ENCODE data around the gene MACC1. TPM values are rescaled to one million over a fixed set of nuclear protein-coding genes. Genes with fewer than 3 reads are reported as not detected.

Gene MACC1
- total and polyA plus RNA-seq, 2 donors (not counting 3 experiments of a cell fraction or from before 2014, with no cell fraction given): not detected

DNA sequence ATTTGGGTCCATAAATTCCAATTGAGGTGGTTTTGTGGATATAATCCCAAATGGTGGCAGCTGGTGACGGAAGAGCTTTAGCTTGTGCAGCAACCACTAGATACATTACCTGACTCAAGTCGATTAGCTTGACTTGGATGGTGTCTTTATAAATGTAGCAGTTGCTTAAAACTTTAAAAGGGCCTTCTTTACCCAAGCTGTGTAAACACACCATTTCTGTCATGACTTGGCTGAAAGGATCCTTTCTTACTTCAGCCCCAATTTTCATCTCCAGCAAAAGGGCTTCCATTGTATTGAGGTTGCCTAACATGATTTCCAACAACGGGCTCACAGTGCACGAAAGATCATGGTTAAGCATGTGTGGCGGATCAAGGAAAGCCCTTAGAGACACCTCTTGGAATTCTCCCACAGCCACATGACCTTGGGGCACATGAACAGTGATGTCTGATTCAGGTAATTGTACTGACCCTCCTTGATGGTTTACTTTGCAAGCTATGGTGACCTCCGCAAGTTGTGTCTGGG is 57.9 kb downstream of the MACC1 start:
- Histone ChIP-seq H3K79me2 (ENCODE audit: control insufficient read depth, insufficient read depth, low read length) (no peaks in the 10 kb centered on the region), H3K4me3 (replicated peaks in 1 of 3; ENCODE audit: insufficient read depth in 1 of 3, low read depth in 1 of 3, low read length in 3 of 3) (no peak overlapping the region), H3K4me2 (ENCODE audit: insufficient read depth, low read length) (no peak overlapping the region), H2AFZ (ENCODE audit: low read depth, low read length) (no peak overlapping the region), H3K9me3 (replicated peaks; ENCODE audit: control insufficient read depth, insufficient read depth, low read length) (no peaks in the 10 kb centered on the region), H3K9me1 (replicated peaks; ENCODE audit: control insufficient read depth, extremely low read depth, insufficient read depth, low read length) (no peaks in the 10 kb centered on the region), H3K27ac (ENCODE audit: insufficient read depth, low read depth, low read length) (no peak overlapping the region), H3K9ac (replicated peaks; ENCODE audit: extremely low read depth, insufficient read depth, low read length) (no peak overlapping the region), H3K27me3 (ENCODE audit: control insufficient read depth in 2 of 2, insufficient read depth in 2 of 2, low read length in 2 of 2) (no peaks in the 10 kb centered on the region), H3K36me3 (ENCODE audit: control insufficient read depth in 2 of 2, extremely low read depth in 1 of 2, insufficient read depth in 2 of 2, low read length in 2 of 2) (no peaks in the 10 kb centered on the region), H4K20me1 (replicated peaks; ENCODE audit: control insufficient read depth, extremely low read depth, insufficient read depth, low read length) (no peaks in the 10 kb centered on the region), H3K4me1 (ENCODE audit: control insufficient read depth, extremely low read depth, insufficient read depth, low read length) (no peaks in the 10 kb centered on the region)
- dilution Hi-C loops (cut with MboI; ENCODE audit: extremely low pct_ligation_motif_present, low sequenced_read_pairs) (no loop called here), intact Hi-C loops (cut with micrococcal nuclease) (loop anchor here (5.0 to 10.0 kb wide), 2 partner anchors 246 to 488 kb away; no protein-coding TSS in a partner anchor)
- ChIA-PET POLR2A (no interaction called here), CTCF (interaction anchor here (1.1 to 3.3 kb wide), 11 partner anchors 13 to 489 kb away, joined by 3 to 53 read pairs (median 5); partner anchors contain the start of gene POLR1F)
- no TSS peak for BruUV-seq (replicated peaks)
- TF ChIP-seq JUN (IDR thresholded peaks at IDR 0.05; ENCODE audit: borderline replicate concordance, insufficient read depth, insufficient read length, low read depth): no peak
- TF ChIP-seq, protein P1, sequence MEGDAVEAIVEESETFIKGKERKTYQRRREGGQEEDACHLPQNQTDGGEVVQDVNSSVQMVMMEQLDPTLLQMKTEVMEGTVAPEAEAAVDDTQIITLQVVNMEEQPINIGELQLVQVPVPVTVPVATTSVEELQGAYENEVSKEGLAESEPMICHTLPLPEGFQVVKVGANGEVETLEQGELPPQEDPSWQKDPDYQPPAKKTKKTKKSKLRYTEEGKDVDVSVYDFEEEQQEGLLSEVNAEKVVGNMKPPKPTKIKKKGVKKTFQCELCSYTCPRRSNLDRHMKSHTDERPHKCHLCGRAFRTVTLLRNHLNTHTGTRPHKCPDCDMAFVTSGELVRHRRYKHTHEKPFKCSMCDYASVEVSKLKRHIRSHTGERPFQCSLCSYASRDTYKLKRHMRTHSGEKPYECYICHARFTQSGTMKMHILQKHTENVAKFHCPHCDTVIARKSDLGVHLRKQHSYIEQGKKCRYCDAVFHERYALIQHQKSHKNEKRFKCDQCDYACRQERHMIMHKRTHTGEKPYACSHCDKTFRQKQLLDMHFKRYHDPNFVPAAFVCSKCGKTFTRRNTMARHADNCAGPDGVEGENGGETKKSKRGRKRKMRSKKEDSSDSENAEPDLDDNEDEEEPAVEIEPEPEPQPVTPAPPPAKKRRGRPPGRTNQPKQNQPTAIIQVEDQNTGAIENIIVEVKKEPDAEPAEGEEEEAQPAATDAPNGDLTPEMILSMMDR (IDR thresholded peaks at IDR 0.05; ENCODE audit: extremely low read depth in 1 of 2, insufficient read depth in 1 of 2, low read depth in 1 of 2, low read length in 2 of 2): no peak
- no peak for TF ChIP-seq GATA2 (IDR thresholded peaks at IDR 0.05; ENCODE audit: insufficient read depth, insufficient read length, low read depth, low read length)
- TF ChIP-seq POLR2A (IDR thresholded peaks at IDR 0.05; ENCODE audit: low read depth, low read length): no peak
- TF ChIP-seq, protein P2, sequence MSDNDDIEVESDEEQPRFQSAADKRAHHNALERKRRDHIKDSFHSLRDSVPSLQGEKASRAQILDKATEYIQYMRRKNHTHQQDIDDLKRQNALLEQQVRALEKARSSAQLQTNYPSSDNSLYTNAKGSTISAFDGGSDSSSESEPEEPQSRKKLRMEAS (IDR thresholded peaks at IDR 0.05; ENCODE audit: insufficient read depth, insufficient read length): no peak
- TF ChIP-seq EZH2 (IDR thresholded peaks at IDR 0.05; ENCODE audit: borderline replicate concordance, low read depth, low read length, severe bottlenecking): no peak
- TF ChIP-seq FOS (IDR thresholded peaks at IDR 0.05; ENCODE audit: borderline replicate concordance, insufficient read depth, low read length): no peak
- TF ChIP-seq POLR2AphosphoS5 (IDR thresholded peaks at IDR 0.05; ENCODE audit: insufficient read depth, low read depth, low read length): no peak
- DNase-seq (ENCODE audit: low read depth, low spot score) (no peak), FAIRE-seq (no peak)
